ENCODE results near the gene GDF7.

The GDF7 gene

DNA sequence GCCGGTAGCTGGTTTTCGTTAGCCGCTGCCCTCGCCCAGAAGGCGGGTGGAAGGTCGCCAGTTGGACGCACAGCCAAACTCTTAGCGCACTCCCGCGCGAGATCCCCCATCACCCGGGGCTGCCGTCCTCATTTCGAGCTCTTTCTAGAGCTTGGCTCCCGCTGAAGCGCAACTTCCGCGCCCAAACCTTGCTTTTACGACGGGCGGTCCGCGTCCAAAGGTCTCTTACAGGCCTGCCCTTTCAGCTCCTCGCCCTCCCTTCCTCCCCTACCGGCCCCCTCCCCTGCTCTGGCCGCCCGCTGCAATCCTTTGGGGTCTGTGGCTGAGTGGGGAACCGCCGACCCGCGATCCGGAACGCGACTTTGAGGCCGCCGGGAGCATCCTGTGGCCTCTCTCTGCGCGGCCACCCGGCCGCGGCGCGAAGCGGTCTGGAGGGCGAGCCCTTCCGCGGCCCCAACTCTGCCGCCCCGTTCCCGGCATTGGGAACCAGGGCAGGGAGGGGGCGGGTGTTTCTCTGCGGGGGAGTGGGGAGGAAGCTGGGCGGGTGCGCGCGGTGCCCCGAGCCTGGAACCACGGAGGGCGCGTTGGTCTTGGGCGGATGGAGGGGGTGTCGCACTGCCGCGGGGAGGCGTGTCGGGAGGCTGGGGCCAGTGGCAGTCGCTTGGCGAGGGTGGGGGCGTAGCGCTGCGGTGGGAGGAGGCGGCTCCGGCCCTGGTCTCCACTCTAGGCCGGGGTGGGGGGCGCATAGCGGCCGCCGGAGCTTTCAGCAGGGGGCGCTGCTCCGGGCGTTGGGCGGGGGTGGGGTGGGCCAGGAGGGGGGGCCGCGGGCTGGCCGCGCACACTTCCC is at the start of gene GDF7:
GDF7 (plus strand) TSS at position 841 of the 847 bp plus-strand sequence. CDS start 96 bp downstream, outside the sequence.
- no peak within 1 kb of the TSS for H3K27ac ChIP-seq (ENCODE audit: low read length)
- no CpG with 5 or more reads among the region's 86 CpGs for WGBS (ENCODE audit: insufficient coverage, insufficient read length)
- peak within 1 kb of the TSS; percentile 60; the same call in 1 of the 2 replicates for H3K4me3 ChIP-seq (ENCODE audit: low read length)
- peaks cover 88% of the 10 kb centered on the region for H3K27me3 ChIP-seq (ENCODE audit: control insufficient read depth, insufficient read depth, low read length)
- DNase-seq (ENCODE audit: low read depth, low spot score), result no peak
- peaks cover 13% of the 10 kb centered on the region for H3K4me1 ChIP-seq (ENCODE audit: control insufficient read depth, insufficient read depth, low read length)
- no peaks in the 10 kb centered on the region for H3K9me3 ChIP-seq (ENCODE audit: control insufficient read depth, insufficient read depth, low read length)
- no peaks in the 10 kb centered on the region; the same call in 1 of the 2 replicates for H3K36me3 ChIP-seq (ENCODE audit: control insufficient read depth, insufficient read depth, low read length)

DNA sequence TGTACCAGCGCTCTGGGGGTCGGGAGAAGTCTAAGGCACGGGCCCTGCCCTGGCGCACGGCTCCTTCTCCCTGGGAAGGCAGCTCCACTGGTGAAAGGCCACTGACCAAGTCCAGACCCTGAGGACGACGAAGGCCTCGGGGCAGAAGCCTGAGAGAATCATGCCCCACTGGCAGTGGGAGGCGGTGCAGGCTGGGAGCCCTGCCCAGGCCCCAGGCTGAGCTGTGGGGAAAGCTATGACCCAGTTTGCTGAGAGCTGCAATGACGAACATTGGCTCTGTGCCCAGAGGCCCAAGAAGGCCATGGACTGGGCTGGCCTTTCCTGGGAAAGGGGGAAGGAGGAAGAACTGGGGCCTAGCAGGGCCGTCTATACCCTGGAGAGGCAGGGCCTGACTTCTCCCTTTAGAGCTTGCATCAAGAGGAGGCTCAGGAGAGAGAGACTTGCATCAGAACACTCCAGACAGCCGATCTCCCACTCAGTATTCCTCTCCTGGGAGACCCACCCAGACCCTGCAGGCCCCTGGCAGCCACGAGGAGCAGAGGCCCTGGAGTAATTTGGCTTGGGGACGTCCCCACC is 49.0 kb upstream of the GDF7 start:
- no CpG with 5 or more reads among the region's 14 CpGs for WGBS (ENCODE audit: insufficient coverage, insufficient read length)
- Histone ChIP-seq H3K9me3 (ENCODE audit: control insufficient read depth, insufficient read depth, low read length) (no peaks in the 10 kb centered on the region), H3K4me1 (ENCODE audit: control insufficient read depth, insufficient read depth, low read length) (peaks cover 9% of the 10 kb centered on the region), H3K27ac (ENCODE audit: low read length) (no peak overlapping the region), H3K36me3 (ENCODE audit: control insufficient read depth, insufficient read depth, low read length) (no peaks in the 10 kb centered on the region), H3K4me3 (ENCODE audit: low read length) (no peak overlapping the region), H3K27me3 (ENCODE audit: control insufficient read depth, insufficient read depth, low read length) (no peaks in the 10 kb centered on the region)
- no peak for DNase-seq (ENCODE audit: low read depth, low spot score)

DNA sequence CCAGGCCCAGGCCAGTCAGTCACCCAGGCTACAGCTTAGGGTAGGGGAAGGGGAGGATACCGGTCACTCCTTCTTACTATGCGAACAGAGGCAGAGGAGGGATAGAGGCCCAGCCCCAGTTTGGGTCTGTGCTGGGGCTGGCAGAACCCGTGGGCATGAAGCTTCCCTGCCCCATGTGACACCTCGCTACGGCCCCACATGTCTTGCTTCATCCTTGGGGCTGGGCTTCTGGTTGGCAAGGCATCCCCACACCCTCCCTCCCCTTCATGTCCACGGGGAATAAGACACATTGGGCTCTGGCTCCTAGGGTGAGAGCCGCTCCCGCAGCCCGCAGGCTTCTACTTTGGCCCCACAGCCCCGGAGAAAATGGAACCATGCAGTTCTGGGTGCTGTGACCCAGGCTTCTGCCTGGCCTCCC is 48.5 kb upstream of the GDF7 start:
- Histone ChIP-seq H3K9me3 (ENCODE audit: control insufficient read depth, insufficient read depth, low read length) (no peaks in the 10 kb centered on the region), H3K36me3 (ENCODE audit: control insufficient read depth, insufficient read depth, low read length) (no peaks in the 10 kb centered on the region), H3K27ac (ENCODE audit: low read length) (no peak overlapping the region), H3K27me3 (ENCODE audit: control insufficient read depth, insufficient read depth, low read length) (no peaks in the 10 kb centered on the region), H3K4me1 (ENCODE audit: control insufficient read depth, insufficient read depth, low read length) (peaks cover 9% of the 10 kb centered on the region), H3K4me3 (ENCODE audit: low read length) (no peak overlapping the region)
- WGBS (ENCODE audit: insufficient coverage, insufficient read length), result no CpG with 5 or more reads among the region's 10 CpGs
- no peak for DNase-seq (ENCODE audit: low read depth, low spot score)

DNA sequence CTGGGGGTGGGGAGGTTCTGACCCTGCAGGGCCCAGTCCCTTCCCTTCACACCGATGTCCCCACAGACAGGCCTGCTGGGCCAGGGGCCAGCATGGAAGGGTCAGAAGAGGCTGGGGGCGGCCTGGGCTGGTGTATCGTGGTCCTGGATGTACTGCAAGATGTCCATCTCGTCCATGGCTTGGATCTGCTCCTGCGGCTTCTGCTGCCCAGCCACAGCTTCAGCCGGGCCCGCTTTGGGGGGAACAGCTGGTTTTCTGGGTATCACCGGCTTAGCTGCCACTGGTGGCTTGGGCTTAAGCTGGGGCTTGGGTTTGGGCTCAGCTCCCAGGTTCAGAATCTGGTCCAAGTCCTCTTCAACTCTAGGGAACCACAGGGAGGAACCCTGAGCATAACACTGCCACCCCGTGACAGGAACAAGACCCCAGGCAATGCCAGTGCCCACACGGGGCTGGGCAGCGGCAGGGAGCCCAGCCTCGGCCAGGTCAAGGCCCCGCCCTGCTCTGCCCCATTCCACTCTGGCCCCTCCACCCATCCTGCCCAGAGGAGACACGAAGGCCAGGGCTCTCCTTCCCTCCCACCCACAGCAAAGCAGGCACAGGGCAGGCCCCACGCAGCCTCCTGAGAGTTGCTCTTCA is 47.9 kb upstream of the GDF7 start:
- H3K4me1 ChIP-seq (ENCODE audit: control insufficient read depth, insufficient read depth, low read length), result peaks cover 9% of the 10 kb centered on the region
- no peak overlapping the region for H3K27ac ChIP-seq (ENCODE audit: low read length)
- DNase-seq (ENCODE audit: low read depth, low spot score), result no peak
- no peak overlapping the region for H3K4me3 ChIP-seq (ENCODE audit: low read length)
- WGBS (ENCODE audit: insufficient coverage, insufficient read length), result no CpG with 5 or more reads among the region's 15 CpGs
- no peaks in the 10 kb centered on the region for H3K27me3 ChIP-seq (ENCODE audit: control insufficient read depth, insufficient read depth, low read length)
- H3K36me3 ChIP-seq (ENCODE audit: control insufficient read depth, insufficient read depth, low read length), result no peaks in the 10 kb centered on the region
- H3K9me3 ChIP-seq (ENCODE audit: control insufficient read depth, insufficient read depth, low read length), result no peaks in the 10 kb centered on the region

DNA sequence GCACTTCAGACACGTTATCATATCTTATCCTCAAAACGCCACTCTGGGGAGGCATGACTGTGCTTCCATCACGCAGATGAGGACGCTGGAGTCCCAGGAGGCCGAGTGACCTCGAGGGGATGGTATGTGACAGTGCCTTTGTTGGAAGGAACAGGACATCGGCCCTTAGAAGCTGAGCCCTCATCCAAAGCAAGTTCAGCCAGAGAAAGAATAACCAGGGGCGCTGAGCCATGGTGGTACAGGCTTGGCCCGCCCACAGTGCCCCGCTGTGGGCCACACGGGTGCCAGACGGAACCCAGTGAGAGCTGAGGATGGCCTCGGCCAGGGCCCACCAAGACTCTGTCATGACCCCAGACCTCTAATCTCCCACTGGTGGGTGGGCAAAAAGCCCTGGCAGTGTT is 47.3 kb upstream of the GDF7 start:
- no peak for DNase-seq (ENCODE audit: low read depth, low spot score)
- no peak overlapping the region for H3K4me3 ChIP-seq (ENCODE audit: low read length)
- H3K9me3 ChIP-seq (ENCODE audit: control insufficient read depth, insufficient read depth, low read length), result no peaks in the 10 kb centered on the region
- H3K27me3 ChIP-seq (ENCODE audit: control insufficient read depth, insufficient read depth, low read length), result no peaks in the 10 kb centered on the region
- no peak overlapping the region for H3K27ac ChIP-seq (ENCODE audit: low read length)
- no CpG with 5 or more reads among the region's 13 CpGs for WGBS (ENCODE audit: insufficient coverage, insufficient read length)
- no peaks in the 10 kb centered on the region for H3K36me3 ChIP-seq (ENCODE audit: control insufficient read depth, insufficient read depth, low read length)
- peaks cover 6% of the 10 kb centered on the region for H3K4me1 ChIP-seq (ENCODE audit: control insufficient read depth, insufficient read depth, low read length)

DNA sequence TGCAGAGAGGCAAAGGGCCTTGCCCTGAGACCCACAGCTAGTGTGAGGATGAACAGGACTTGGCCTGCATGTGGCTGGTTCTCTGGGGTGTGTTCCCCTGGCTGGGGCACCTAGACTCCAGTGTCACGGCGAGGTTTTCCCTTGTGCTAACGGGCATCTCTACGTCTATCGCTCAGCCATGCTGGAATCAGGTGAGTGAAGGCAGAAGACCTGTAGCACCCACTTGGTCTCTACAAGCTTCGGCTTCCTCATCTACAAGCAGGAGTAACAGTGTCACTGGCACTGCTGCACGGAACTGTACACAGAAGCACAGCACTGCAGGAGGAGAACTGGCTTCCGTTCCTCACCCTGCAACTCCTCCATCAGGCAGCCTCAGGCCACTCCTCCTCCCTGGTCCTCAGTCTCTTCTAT is 46.7 kb upstream of the GDF7 start:
- Histone ChIP-seq H3K9me3 (ENCODE audit: control insufficient read depth, insufficient read depth, low read length) (no peaks in the 10 kb centered on the region), H3K4me1 (ENCODE audit: control insufficient read depth, insufficient read depth, low read length) (peaks cover 4% of the 10 kb centered on the region; the same call in 1 of the 2 replicates), H3K27me3 (ENCODE audit: control insufficient read depth, insufficient read depth, low read length) (no peaks in the 10 kb centered on the region), H3K4me3 (ENCODE audit: low read length) (no peak overlapping the region), H3K27ac (ENCODE audit: low read length) (no peak overlapping the region), H3K36me3 (ENCODE audit: control insufficient read depth, insufficient read depth, low read length) (no peaks in the 10 kb centered on the region)
- WGBS (ENCODE audit: insufficient coverage, insufficient read length), result no CpG with 5 or more reads among the region's 8 CpGs
- no peak for DNase-seq (ENCODE audit: low read depth, low spot score)

DNA sequence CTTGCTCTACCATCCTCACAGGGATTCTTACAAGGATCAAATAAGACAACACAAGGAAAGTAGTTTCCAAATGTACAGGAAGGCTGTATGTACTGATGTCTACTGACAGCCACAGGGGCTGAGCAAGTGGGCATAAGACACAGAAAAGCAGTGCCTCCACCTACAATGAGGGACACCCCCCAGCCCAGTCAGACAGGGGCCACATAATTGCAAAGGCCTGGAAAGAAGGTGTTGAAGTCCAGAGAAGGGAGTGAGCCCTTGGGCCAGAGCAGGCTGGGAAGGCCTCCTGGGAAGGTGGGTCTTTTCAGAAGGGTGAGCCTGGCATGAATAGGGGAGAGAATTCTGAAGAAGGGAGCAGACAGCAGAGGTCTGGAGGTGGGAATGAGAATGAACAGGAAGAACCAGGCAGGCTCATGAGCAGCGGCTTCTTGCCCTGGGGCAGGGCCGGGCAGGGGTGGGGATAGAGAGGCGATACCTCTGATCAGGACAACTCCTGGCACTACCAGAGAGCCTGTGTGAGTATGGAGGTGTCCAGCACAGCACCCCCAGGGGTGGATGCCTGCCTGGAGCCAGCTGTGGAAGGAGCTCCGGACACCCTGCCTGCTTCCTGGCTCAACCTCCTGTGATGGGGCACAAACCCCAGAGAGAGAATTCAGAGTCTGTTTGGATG is 46.1 kb upstream of the GDF7 start:
- WGBS (ENCODE audit: insufficient coverage, insufficient read length), result no CpG with 5 or more reads among the region's 4 CpGs
- no peak overlapping the region for H3K27ac ChIP-seq (ENCODE audit: low read length)
- DNase-seq (ENCODE audit: low read depth, low spot score), result no peak
- H3K36me3 ChIP-seq (ENCODE audit: control insufficient read depth, insufficient read depth, low read length), result no peaks in the 10 kb centered on the region
- no peaks in the 10 kb centered on the region for H3K9me3 ChIP-seq (ENCODE audit: control insufficient read depth, insufficient read depth, low read length)
- no peaks in the 10 kb centered on the region for H3K27me3 ChIP-seq (ENCODE audit: control insufficient read depth, insufficient read depth, low read length)
- no peak overlapping the region for H3K4me3 ChIP-seq (ENCODE audit: low read length)
- peaks cover 4% of the 10 kb centered on the region; the same call in 1 of the 2 replicates for H3K4me1 ChIP-seq (ENCODE audit: control insufficient read depth, insufficient read depth, low read length)

DNA sequence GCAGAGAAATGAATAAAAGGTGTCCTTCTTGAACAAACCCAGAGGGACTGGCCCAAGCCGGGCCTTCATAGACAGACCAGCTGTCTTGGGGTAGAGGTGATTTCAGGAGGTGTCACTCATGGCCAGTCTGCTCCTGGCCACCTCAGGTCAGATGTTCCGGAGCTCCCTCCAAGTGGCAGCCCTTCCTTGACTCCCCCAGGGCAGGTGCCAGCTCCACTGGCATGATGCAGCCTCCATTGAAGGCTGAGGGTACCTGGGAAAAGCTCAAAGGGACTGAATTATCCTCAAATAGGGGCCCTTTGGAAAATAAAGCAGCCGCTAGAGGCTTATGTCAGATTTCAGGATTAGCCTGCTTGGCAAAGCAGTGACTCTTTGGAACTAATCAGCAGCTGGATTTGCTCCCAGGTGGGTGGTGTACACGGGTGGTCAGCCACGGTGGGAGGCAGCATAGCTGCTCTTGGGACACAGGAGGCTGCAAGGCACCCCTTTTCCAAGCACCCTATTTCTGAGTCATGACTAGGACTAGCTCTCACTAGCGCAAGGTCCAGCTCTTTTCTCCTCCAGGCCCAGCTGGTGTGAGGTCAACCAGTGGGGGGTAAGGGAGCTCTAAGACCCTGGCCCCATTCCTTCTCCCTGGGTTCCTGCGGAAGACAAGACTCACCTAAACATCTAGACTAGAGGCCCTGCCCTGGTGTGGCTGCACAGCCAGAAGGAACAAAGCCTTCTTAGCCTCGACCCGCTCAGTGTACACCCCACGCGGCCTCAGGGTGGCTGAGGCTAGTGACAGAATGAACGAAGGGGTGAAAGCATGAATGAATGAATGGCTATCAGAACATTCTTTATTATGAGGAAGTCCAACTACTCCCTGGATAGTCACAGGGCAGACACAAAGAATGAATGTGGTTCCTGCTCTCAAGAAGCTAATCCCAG is 45.3 kb upstream of the GDF7 start:
- Histone ChIP-seq H3K9me3 (ENCODE audit: control insufficient read depth, insufficient read depth, low read length) (no peaks in the 10 kb centered on the region), H3K36me3 (ENCODE audit: control insufficient read depth, insufficient read depth, low read length) (no peaks in the 10 kb centered on the region), H3K27me3 (ENCODE audit: control insufficient read depth, insufficient read depth, low read length) (no peaks in the 10 kb centered on the region), H3K4me1 (ENCODE audit: control insufficient read depth, insufficient read depth, low read length) (peaks cover 4% of the 10 kb centered on the region; the same call in 1 of the 2 replicates), H3K4me3 (ENCODE audit: low read length) (no peak overlapping the region), H3K27ac (ENCODE audit: low read length) (no peak overlapping the region)
- WGBS (ENCODE audit: insufficient coverage, insufficient read length), result no CpG with 5 or more reads among the region's 12 CpGs
- no peak for DNase-seq (ENCODE audit: low read depth, low spot score)

DNA sequence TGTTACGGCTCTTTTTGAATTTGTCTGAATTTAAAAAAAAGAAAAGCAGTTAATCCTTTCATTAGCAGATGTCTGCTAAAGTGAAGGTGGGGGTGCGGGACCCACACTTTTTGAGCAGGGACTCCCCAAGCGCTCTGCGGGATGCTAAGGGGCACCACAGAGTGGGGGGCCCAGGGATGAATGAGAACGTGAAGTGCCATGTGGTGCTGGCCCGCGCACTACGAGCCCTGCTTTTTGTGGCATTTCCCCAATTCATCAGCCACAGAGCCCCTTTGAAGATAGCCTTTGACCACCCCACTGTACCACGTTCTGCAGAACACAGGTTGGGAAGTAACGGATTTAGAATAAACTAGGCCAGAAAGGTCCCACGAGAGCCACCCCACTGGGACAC is 44.7 kb upstream of the GDF7 start:
- no CpG with 5 or more reads among the region's 11 CpGs for WGBS (ENCODE audit: insufficient coverage, insufficient read length)
- peaks cover under 1% of the 10 kb centered on the region; the same call in 1 of the 2 replicates for H3K4me1 ChIP-seq (ENCODE audit: control insufficient read depth, insufficient read depth, low read length)
- H3K27me3 ChIP-seq (ENCODE audit: control insufficient read depth, insufficient read depth, low read length), result no peaks in the 10 kb centered on the region
- no peak overlapping the region for H3K27ac ChIP-seq (ENCODE audit: low read length)
- no peak overlapping the region for H3K4me3 ChIP-seq (ENCODE audit: low read length)
- H3K9me3 ChIP-seq (ENCODE audit: control insufficient read depth, insufficient read depth, low read length), result no peaks in the 10 kb centered on the region
- no peak for DNase-seq (ENCODE audit: low read depth, low spot score)
- no peaks in the 10 kb centered on the region for H3K36me3 ChIP-seq (ENCODE audit: control insufficient read depth, insufficient read depth, low read length)
